PC-3 (cell line): ENCODE results near the gene OR2A2. TPM values are rescaled to one million over a fixed set of nuclear protein-coding genes. Genes with fewer than 3 reads are reported as not detected.

ENCODE experiments used
- ATAC-seq: fragments of 200-7000 bp; cut with Tn5 transposase; 2 replicates; pipeline ENCODE4 v1.9.1; 2020; ENCODE audit warnings: mild to moderate bottlenecking, moderate library complexity
- BruUV-seq: library from RNA; stranded (reverse); fragments of 400-500 nt; replicated peaks from 2 replicates; lab custom pipeline; 2021; lab: Mats Ljungman, UMichigan
- CTCF ChIA-PET: fragments of 300-600 bp; sonication (Branson Sonifier 250); formaldehyde crosslinking; loops from one replicate; lab custom pipeline; 2022; ENCODE audit warnings: antibody characterized with exemption; lab: Charles Lee
- POLR2A ChIA-PET: fragments of 300-600 bp; sonication (Branson Sonifier 250); formaldehyde crosslinking; loops from one replicate; lab custom pipeline; 2022; ENCODE audit warnings: antibody characterized with exemption; ENCODE audit not compliant: unreplicated experiment; lab: Charles Lee
- DNase-seq: peaks from one replicate; pipeline ENCODE4 v3.0.0-alpha.2; 2015
- H2AFZ ChIP-seq: fragments of 300-600 bp; sonication (generic); 2 replicates; pipeline ENCODE4 v1.6.0; 2016; ENCODE audit warnings: antibody characterized with exemption, low read length
- H3F3A ChIP-seq: fragments of 300-600 bp; sonication (generic); one replicate; pipeline ENCODE4 v1.6.0; 2017; ENCODE audit warnings: antibody characterized with exemption, low read length, control low read depth, mild to moderate bottlenecking; ENCODE audit not compliant: unreplicated experiment
- H3K27ac ChIP-seq: fragments of 300-600 bp; sonication (generic); 2 replicates; pipeline ENCODE4 v1.5.1; 2016; ENCODE audit warnings: mild to moderate bottlenecking, low read length
- H3K27me3 ChIP-seq: fragments of 300-600 bp; sonication (generic); 2 replicates; pipeline ENCODE4 v1.6.1; 2016; ENCODE audit warnings: low read length, mixed read lengths
- H3K36me3 ChIP-seq: fragments of 300-600 bp; sonication (generic); 2 replicates; pipeline ENCODE4 v1.6.1; 2016; ENCODE audit warnings: low read depth, mixed run types, low read length, mixed read lengths
- H3K4me1 ChIP-seq: fragments of 300-600 bp; sonication (generic); 2 replicates; pipeline ENCODE4 v1.5.1; 2016; ENCODE audit warnings: low read length; ENCODE audit not compliant: insufficient read depth
- H3K4me2 ChIP-seq: fragments of 300-600 bp; sonication (generic); 2 replicates; pipeline ENCODE4 v1.6.0; 2016; ENCODE audit warnings: low read length
- H3K4me3 ChIP-seq: fragments of 300-600 bp; sonication (generic); 2 replicates; pipeline ENCODE4 v1.5.1; 2016; ENCODE audit warnings: mild to moderate bottlenecking, low read length, mixed read lengths
- H3K79me2 ChIP-seq: fragments of 300-600 bp; sonication (generic); 2 replicates; pipeline ENCODE4 v1.6.1; 2017; ENCODE audit warnings: low read length, mixed read lengths
- H3K9ac ChIP-seq: fragments of 300-600 bp; sonication (generic); 2 replicates; pipeline ENCODE4 v1.6.0; 2016; ENCODE audit warnings: mild to moderate bottlenecking, low read length
- H3K9me2 ChIP-seq: fragments of 300-600 bp; sonication (generic); replicated peaks from 2 replicates; pipeline ENCODE4 v1.6.1; 2016; ENCODE audit warnings: mixed run types, low read length, mixed read lengths
- H3K9me3 ChIP-seq: fragments of 300-600 bp; sonication (generic); 2 replicates; pipeline ENCODE4 v1.6.1; 2016; ENCODE audit warnings: low read length, mixed read lengths
- H4K20me1 ChIP-seq: fragments of 300-600 bp; sonication (generic); 2 replicates; pipeline ENCODE4 v1.6.1; 2016; ENCODE audit warnings: low read length, mixed read lengths
- EZH2 ChIP-seq: fragments of 300-600 bp; sonication (generic); IDR thresholded peaks from one replicate; pipeline ENCODE4 v1.6.1; 2017; ENCODE audit warnings: antibody characterized with exemption, mild to moderate bottlenecking, low read length; ENCODE audit not compliant: unreplicated experiment
- EZH2phosphoT487 ChIP-seq: fragments of 300-600 bp; sonication (generic); IDR thresholded peaks from 2 replicates; pipeline ENCODE4 v1.6.1; 2018; ENCODE audit warnings: mild to moderate bottlenecking, antibody characterized with exemption, low read length, borderline replicate concordance
- intact Hi-C: fragments of 100-400 bp; cut with micrococcal nuclease; formaldehyde crosslinking; loops from 2 replicates; pipeline ENCODE4 v1.9.0; 2023
- total RNA-seq: library from RNA; depleted of rRNA; stranded (reverse); fragments of >200 nt; gene quantifications from 2 replicates; pipeline ENCODE4 v1.2.3, GENCODE V29; 2014
- TF ChIP-seq, protein P1 (sequence below): fragments of 300-600 bp; sonication (generic); conservative IDR thresholded peaks from 2 replicates; pipeline ENCODE4 v1.5.1; 2017; ENCODE audit warnings: antibody characterized with exemption, low read depth, mild to moderate bottlenecking, low read length

OR2A2 gene
- total RNA-seq, 1 experiment from 2014 or later, result not detected

DNA sequence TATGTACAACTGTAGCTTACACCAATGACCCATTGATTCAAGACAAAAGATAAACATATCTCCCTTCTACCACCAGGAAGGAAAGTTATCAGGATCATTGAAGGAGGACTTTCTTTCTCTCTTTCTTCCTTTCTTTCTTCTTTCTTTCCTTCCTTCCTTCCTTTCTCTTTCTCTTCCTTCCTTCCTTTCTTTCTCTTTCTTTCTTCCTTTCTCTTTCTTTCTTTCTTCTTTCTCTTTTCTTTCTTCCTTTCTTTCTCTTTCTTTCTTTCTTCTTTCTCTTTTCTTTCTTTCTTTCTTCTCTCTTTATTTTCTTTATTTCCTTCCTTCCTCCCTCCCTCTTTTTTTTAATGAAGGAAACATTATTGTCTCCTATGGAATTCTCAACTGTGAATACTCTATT, 10.6 kb upstream of the OR2A2 start:
- H3K9me2 ChIP-seq, result no peaks in the 10 kb centered on the region
- ChIA-PET CTCF (no interaction called here), POLR2A (no interaction called here)
- no peak for TF ChIP-seq EZH2
- no peak for TF ChIP-seq EZH2phosphoT487
- TF ChIP-seq, protein P1, sequence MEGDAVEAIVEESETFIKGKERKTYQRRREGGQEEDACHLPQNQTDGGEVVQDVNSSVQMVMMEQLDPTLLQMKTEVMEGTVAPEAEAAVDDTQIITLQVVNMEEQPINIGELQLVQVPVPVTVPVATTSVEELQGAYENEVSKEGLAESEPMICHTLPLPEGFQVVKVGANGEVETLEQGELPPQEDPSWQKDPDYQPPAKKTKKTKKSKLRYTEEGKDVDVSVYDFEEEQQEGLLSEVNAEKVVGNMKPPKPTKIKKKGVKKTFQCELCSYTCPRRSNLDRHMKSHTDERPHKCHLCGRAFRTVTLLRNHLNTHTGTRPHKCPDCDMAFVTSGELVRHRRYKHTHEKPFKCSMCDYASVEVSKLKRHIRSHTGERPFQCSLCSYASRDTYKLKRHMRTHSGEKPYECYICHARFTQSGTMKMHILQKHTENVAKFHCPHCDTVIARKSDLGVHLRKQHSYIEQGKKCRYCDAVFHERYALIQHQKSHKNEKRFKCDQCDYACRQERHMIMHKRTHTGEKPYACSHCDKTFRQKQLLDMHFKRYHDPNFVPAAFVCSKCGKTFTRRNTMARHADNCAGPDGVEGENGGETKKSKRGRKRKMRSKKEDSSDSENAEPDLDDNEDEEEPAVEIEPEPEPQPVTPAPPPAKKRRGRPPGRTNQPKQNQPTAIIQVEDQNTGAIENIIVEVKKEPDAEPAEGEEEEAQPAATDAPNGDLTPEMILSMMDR, result no peak
- no peak overlapping the region for H3K4me2 ChIP-seq
- no peak overlapping the region for H3K27ac ChIP-seq
- no peaks in the 10 kb centered on the region for H3K36me3 ChIP-seq
- intact Hi-C loops, result no loop called here
- H3K9ac ChIP-seq, result no peak overlapping the region
- DNase-seq, result no peak
- no peak overlapping the region for H3K4me3 ChIP-seq
- no peaks in the 10 kb centered on the region for H4K20me1 ChIP-seq
- no peak for ATAC-seq
- H3K27me3 ChIP-seq, result peaks cover 12% of the 10 kb centered on the region; the same call in 1 of the 2 replicates
- H2AFZ ChIP-seq, result no peak overlapping the region
- H3F3A ChIP-seq, result no peaks in the 10 kb centered on the region
- H3K79me2 ChIP-seq, result no peaks in the 10 kb centered on the region
- BruUV-seq, result no TSS peak
- no peaks in the 10 kb centered on the region for H3K9me3 ChIP-seq
- no peaks in the 10 kb centered on the region for H3K4me1 ChIP-seq

DNA sequence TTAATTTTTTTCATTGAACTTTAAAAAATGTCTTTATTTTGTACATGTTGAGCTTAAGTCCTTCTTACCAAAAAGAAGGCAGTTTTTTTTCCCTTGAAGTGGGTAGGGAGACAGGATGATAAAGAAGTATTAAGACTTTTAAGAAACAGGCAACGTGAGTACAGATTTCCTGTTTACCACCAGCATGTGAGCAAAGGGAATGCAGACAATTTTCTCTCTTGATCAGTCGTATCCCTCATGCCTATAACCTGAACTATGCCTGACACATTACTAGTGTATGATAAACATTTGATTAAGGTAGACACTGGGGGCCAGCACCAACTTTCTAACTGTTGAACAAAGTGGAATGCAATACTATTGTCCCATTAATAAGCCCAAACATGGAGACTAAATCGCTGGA, 8.8 kb upstream of the OR2A2 start:
- H4K20me1 ChIP-seq, result no peaks in the 10 kb centered on the region
- ChIA-PET POLR2A (no interaction called here), CTCF (no interaction called here)
- H3K9me3 ChIP-seq, result no peaks in the 10 kb centered on the region
- no peaks in the 10 kb centered on the region for H3K4me1 ChIP-seq
- H3F3A ChIP-seq, result no peaks in the 10 kb centered on the region
- no peaks in the 10 kb centered on the region for H3K79me2 ChIP-seq
- no peaks in the 10 kb centered on the region for H3K36me3 ChIP-seq
- no peak overlapping the region for H3K4me2 ChIP-seq
- DNase-seq (no peak), ATAC-seq (no peak)
- H3K9ac ChIP-seq, result no peak overlapping the region
- H3K27ac ChIP-seq, result no peak overlapping the region
- no peaks in the 10 kb centered on the region for H3K9me2 ChIP-seq
- no peak overlapping the region for H3K4me3 ChIP-seq
- BruUV-seq, result no TSS peak
- intact Hi-C loops, result no loop called here
- TF ChIP-seq EZH2 (no peak), EZH2phosphoT487 (no peak)
- TF ChIP-seq, protein P1, result no peak
- peaks cover 21% of the 10 kb centered on the region; the same call in 1 of the 2 replicates for H3K27me3 ChIP-seq
- no peak overlapping the region for H2AFZ ChIP-seq

DNA sequence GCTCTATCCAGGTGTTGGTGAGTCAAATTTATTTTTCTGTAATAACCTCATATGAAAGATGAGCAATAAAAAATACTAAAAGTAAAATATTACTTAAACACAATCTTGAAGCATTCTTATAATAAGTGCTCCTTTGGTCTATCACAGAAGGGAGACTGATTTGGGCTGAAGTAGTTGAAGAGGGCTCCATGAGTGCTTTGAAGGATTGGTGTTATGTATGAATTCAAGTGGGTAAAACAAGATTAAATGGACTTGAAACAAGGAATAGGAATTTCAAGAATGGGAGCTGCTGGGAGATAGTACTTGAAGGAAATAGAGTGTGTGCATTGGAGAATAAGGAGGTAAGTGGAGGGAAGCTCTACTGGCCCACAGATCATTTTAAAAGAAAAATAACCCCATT, 7.3 kb upstream of the OR2A2 start:
- no peak overlapping the region for H3K27ac ChIP-seq
- H3K4me1 ChIP-seq, result no peaks in the 10 kb centered on the region
- H3K4me2 ChIP-seq, result no peak overlapping the region
- intact Hi-C loops, result no loop called here
- DNase-seq (no peak), ATAC-seq (no peak)
- peaks cover 21% of the 10 kb centered on the region; the same call in 1 of the 2 replicates for H3K27me3 ChIP-seq
- no peaks in the 10 kb centered on the region for H3K36me3 ChIP-seq
- H3K9ac ChIP-seq, result no peak overlapping the region
- no peaks in the 10 kb centered on the region for H3K79me2 ChIP-seq
- no peak overlapping the region for H3K4me3 ChIP-seq
- no peaks in the 10 kb centered on the region for H4K20me1 ChIP-seq
- TF ChIP-seq, protein P1, result no peak
- no peak for TF ChIP-seq EZH2phosphoT487
- H2AFZ ChIP-seq, result no peak overlapping the region
- ChIA-PET CTCF (no interaction called here), POLR2A (no interaction called here)
- BruUV-seq, result no TSS peak
- H3K9me3 ChIP-seq, result no peaks in the 10 kb centered on the region
- H3K9me2 ChIP-seq, result no peaks in the 10 kb centered on the region
- H3F3A ChIP-seq, result no peaks in the 10 kb centered on the region
